ENCODE results near the gene KREMEN1. TPM values are rescaled to one million over a fixed set of nuclear protein-coding genes. Genes with fewer than 3 reads are reported as not detected.

Gene KREMEN1
- polyA plus RNA-seq, 3 donors: 2.5 to 18.4 (median 9.4) TPM

Other genes with a start within 250 kb of the KREMEN1 start
- gene ZNRF3, start 189.5 kb upstream of the KREMEN1 start, polyA plus RNA-seq: 1 to 10 TPM; 1.2 to 3.9 (median 2.5) TPM
- gene C22orf31, start 11.2 kb upstream of the KREMEN1 start, polyA plus RNA-seq: under 1 TPM in 1 of 3 donors, not detected in 2; 0.34 TPM
- gene EMID1, start 132.9 kb downstream of the KREMEN1 start, polyA plus RNA-seq: 1 to 10 TPM; 1.3 to 5.9 (median 4.4) TPM
- gene RHBDD3, start 194.9 kb downstream of the KREMEN1 start, polyA plus RNA-seq: 10 to 100 TPM; 14.5 to 22.2 (median 15.2) TPM
- gene EWSR1, start 195.2 kb downstream of the KREMEN1 start, polyA plus RNA-seq: 100 to 1,000 TPM in 2 of 3 donors, 10 to 100 TPM in 1; 73.4 to 147 (median 120) TPM
- 10 to 100 TPM; 16.7 to 31.8 (median 20.0) TPM for gene GAS2L1, start 233.6 kb downstream of the KREMEN1 start, polyA plus RNA-seq
- gene RASL10A, start 242.7 kb downstream of the KREMEN1 start, polyA plus RNA-seq: 1 to 10 TPM in 2 of 3 donors, under 1 TPM in 1; 0.90 to 1.5 (median 1.0) TPM

Measured in adipose tissue (tissue), 3 donors.